ENCODE results near the gene UBL3.
A peak's percentile ranks its signal among the peaks of the same experiment; 100 is the strongest.

The UBL3 gene

GRCh38 chr13:29850213-29850898 lies at the start of gene UBL3 (continued):
- no peak for TF ChIP-seq ZNF404 (tag by site-specific recombination; IDR thresholded peaks at IDR 0.05)
- no peak for TF ChIP-seq ZSCAN4 (tag by site-specific recombination; IDR thresholded peaks at IDR 0.05)
- no peak for TF ChIP-seq ZNF707 (tag by site-specific recombination; IDR thresholded peaks at IDR 0.05)
- no peak for TF ChIP-seq ZNF112 (tag by site-specific recombination; IDR thresholded peaks at IDR 0.05)
- TF ChIP-seq ZNF529 (tag by site-specific recombination; IDR thresholded peaks at IDR 0.05; ENCODE audit: insufficient replicate concordance) = no peak
- TF ChIP-seq ATF2 (tag by site-specific recombination; IDR thresholded peaks at IDR 0.05; ENCODE audit: low read depth) = no peak
- TF ChIP-seq OVOL3 (tag by site-specific recombination; IDR thresholded peaks at IDR 0.05) = no peak
- TF ChIP-seq ZNF600 (tag by site-specific recombination; IDR thresholded peaks at IDR 0.05) = no peak
- TF ChIP-seq ZNF354C (tag by site-specific recombination; IDR thresholded peaks at IDR 0.05; ENCODE audit: borderline replicate concordance, low read depth) = no peak
- TF ChIP-seq HOXA7 (CRISPR knock-in tag; IDR thresholded peaks at IDR 0.05; ENCODE audit: borderline replicate concordance) = no peak
- no peak for TF ChIP-seq ZNF624 (tag by site-specific recombination; IDR thresholded peaks at IDR 0.05)
- TF ChIP-seq ZSCAN23 (tag by site-specific recombination; IDR thresholded peaks at IDR 0.05) = no peak
- no peak for TF ChIP-seq ZNF175 (tag by site-specific recombination; IDR thresholded peaks at IDR 0.05)
- no peak for TF ChIP-seq ZBTB44 (tag by site-specific recombination; IDR thresholded peaks at IDR 0.05)
- TF ChIP-seq HOXC10 (CRISPR knock-in tag; IDR thresholded peaks at IDR 0.05) = no peak
- TF ChIP-seq ZNF747 (tag by site-specific recombination; IDR thresholded peaks at IDR 0.05) = no peak
- TF ChIP-seq SCRT2 (tag by site-specific recombination; IDR thresholded peaks at IDR 0.05) = peak; percentile 93
- no peak for TF ChIP-seq PRDM2 (tag by site-specific recombination; IDR thresholded peaks at IDR 0.05; ENCODE audit: borderline replicate concordance)
- no peak for TF ChIP-seq ZNF266 (tag by site-specific recombination; IDR thresholded peaks at IDR 0.05; ENCODE audit: low read depth)
- no peak for TF ChIP-seq ZNF530 (tag by site-specific recombination; IDR thresholded peaks at IDR 0.05; ENCODE audit: low read depth)
- peak; percentile 81 for TF ChIP-seq KLF8 (tag by site-specific recombination; IDR thresholded peaks at IDR 0.05)
- no peak for TF ChIP-seq HIC1 (tag by site-specific recombination; IDR thresholded peaks at IDR 0.05)
- no peak for TF ChIP-seq IKZF3 (tag by site-specific recombination; IDR thresholded peaks at IDR 0.05)
- TF ChIP-seq ZNF561 (tag by site-specific recombination; IDR thresholded peaks at IDR 0.05; ENCODE audit: borderline replicate concordance) = peak; percentile 64; the same call in 1 of the 2 replicates
- TF ChIP-seq GLIS1 (tag by site-specific recombination; IDR thresholded peaks at IDR 0.05) = 0 out of 2 replicates have a peak, but pooled peaks have one; percentile 31
- no peak for TF ChIP-seq MZF1 (tag by site-specific recombination; IDR thresholded peaks at IDR 0.05; ENCODE audit: borderline replicate concordance)
- no peak for TF ChIP-seq ZNF580 (tag by site-specific recombination; IDR thresholded peaks at IDR 0.05)
- no peak for TF ChIP-seq MEIS1 (CRISPR knock-in tag; IDR thresholded peaks at IDR 0.05; ENCODE audit: borderline replicate concordance)
